ENCODE data around the gene ESYT2. TPM values are rescaled to one million over a fixed set of nuclear protein-coding genes. Genes with fewer than 3 reads are reported as not detected.

The ESYT2 gene
- total and polyA plus RNA-seq, 9 of the 15 experiments (the other 6 are each of a cell fraction or from before 2014, with no cell fraction given) = 5.8 to 86.9 (median 64.7) TPM

DNA sequence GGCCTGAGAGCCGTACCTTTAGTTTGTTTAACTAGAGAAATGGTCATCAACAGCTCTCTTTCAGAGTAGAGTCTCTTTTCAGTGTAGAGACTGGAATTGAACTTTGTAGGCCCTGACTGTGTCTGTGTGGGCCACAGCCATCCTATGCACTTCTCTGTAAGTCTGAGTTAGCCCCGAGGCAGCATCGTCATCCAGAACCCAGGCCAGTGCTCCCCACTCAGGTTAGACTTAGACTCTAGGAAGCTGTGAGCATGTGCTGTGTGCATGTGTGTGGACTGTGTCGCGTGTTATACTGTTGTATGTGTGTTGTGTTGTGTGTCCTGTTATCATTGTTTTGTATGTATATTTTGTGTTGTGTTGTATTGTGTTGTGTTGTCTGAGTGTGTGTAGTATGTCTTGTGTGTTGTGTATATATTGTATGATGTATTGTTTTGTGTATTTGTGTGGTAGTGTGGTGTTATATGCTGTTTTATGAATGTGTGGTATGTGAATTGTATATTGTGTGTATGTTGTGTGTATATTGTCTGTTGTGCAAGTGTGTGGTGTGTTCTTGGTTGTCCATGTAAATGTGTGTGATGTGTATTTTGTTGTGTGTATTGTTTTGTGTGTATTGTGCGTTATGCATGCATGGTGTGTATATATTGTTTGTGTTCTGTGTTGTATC is 106.6 kb downstream of the ESYT2 start (continued):
- TF ChIP-seq SIRT6 (IDR thresholded peaks at IDR 0.05; ENCODE audit: low read depth, low read length) (no peak), BCOR (IDR thresholded peaks at IDR 0.05) (peak; percentile 50; the same call in 1 of the 2 replicates), ARHGAP35 (IDR thresholded peaks at IDR 0.05; ENCODE audit: partially characterized antibody) (peak; percentile 3), ELF2 (CRISPR knock-in tag; IDR thresholded peaks at IDR 0.05) (no peak), MYBL2 (IDR thresholded peaks at IDR 0.05; ENCODE audit: low read depth) (peak; percentile 40; the same call in 1 of the 2 replicates), MYBL2 (CRISPR knock-in tag; IDR thresholded peaks at IDR 0.05; ENCODE audit: borderline replicate concordance) (no peak), THRAP3 (IDR thresholded peaks at IDR 0.05; ENCODE audit: borderline replicate concordance) (0 out of 2 replicates have a peak, but pooled peaks have one; percentile 61), SUPT5H (IDR thresholded peaks at IDR 0.05) (0 out of 2 replicates have a peak, but pooled peaks have one; percentile 31), MLLT1 (IDR thresholded peaks at IDR 0.05) (peak in 1 of 2 experiments; percentile 50; a peak in 1 of 4 replicates), STAT5B (CRISPR knock-in tag; IDR thresholded peaks at IDR 0.05) (no peak), RERE (CRISPR knock-in tag; IDR thresholded peaks at IDR 0.05; ENCODE audit: borderline replicate concordance) (no peak), SIX5 (IDR thresholded peaks at IDR 0.05; ENCODE audit: borderline replicate concordance in 1 of 2, insufficient read depth in 1 of 2, low read depth in 1 of 2, low read length in 2 of 2) (no peak), ARID2 (IDR thresholded peaks at IDR 0.05) (0 out of 2 replicates have a peak, but pooled peaks have one; percentile 6), ZNF41 (CRISPR knock-in tag; conservative IDR thresholded peaks at IDR 0.05) (no peak), MCM5 (IDR thresholded peaks at IDR 0.05; ENCODE audit: low read depth) (no peak), ELF4 (CRISPR knock-in tag; IDR thresholded peaks at IDR 0.05) (no peak), OTX1 (CRISPR knock-in tag; IDR thresholded peaks at IDR 0.05) (0 out of 2 replicates have a peak, but pooled peaks have one; percentile 39), ZC3H4 (CRISPR knock-in tag; IDR thresholded peaks at IDR 0.05; ENCODE audit: borderline replicate concordance) (no peak), NCOA2 (IDR thresholded peaks at IDR 0.05; ENCODE audit: partially characterized antibody in 2 of 2) (no peak), CSDE1 (IDR thresholded peaks at IDR 0.05) (0 out of 4 replicates have a peak, but pooled peaks of 1 of the 2 experiments have one; percentile 68), RBM15 (IDR thresholded peaks at IDR 0.05; ENCODE audit: insufficient read depth, low read length) (no peak), CEBPG (CRISPR knock-in tag; IDR thresholded peaks at IDR 0.05) (no peak), CEBPG (tag; conservative IDR thresholded peaks at IDR 0.05 in 1 of 2, IDR thresholded peaks at IDR 0.05 in 1 of 2) (no peak), ADNP (tag; IDR thresholded peaks at IDR 0.05) (peak; percentile 40; the same call in 1 of the 2 replicates)

All from K562 (cell line).